Forelimb muscle (tissue), 1 donor: ENCODE measurements around the gene KIAA0513. TPM values are rescaled to one million over a fixed set of nuclear protein-coding genes. Genes with fewer than 3 reads are reported as not detected.
"Not testable (repeated sequence)": the region's sequence is repeated elsewhere in the genome, so short reads cannot be mapped to it uniquely, and the experiment has no call there.

Source experiments
- DNase-seq: peaks from one replicate; pipeline ENCODE4 v3.0.0-alpha.2; 2013; ENCODE audit warnings: low read depth
- polyA plus RNA-seq: library from polyadenylated mRNA; unstranded; fragments of 120-200 nt; gene quantifications from one replicate; pipeline ENCODE4 v1.2.1, GENCODE V29; 2013; ENCODE audit not compliant: insufficient read length

The KIAA0513 gene
- polyA plus RNA-seq, 1 donor = 2.3 TPM

GRCh38 chr16:85028685-85029407 is 1.3 kb downstream of the KIAA0513 start:
- DNase-seq = no peak

GRCh38 chr16:85029408-85029784 is 1.8 kb downstream of the KIAA0513 start:
- DNase-seq = no peak

GRCh38 chr16:85029981-85030401 is 2.4 kb downstream of the KIAA0513 start:
- DNase-seq = no peak

- DNase-seq = no peak
These were observed 3.9 kb downstream of the KIAA0513 start for GRCh38 chr16:85031451-85031850.

GRCh38 chr16:85032187-85032586 is 4.6 kb downstream of the KIAA0513 start:
- not testable (repeated sequence) for DNase-seq

GRCh38 chr16:85033171-85033570 is 5.6 kb downstream of the KIAA0513 start:
- no peak for DNase-seq

GRCh38 chr16:85034591-85035433 is 7.2 kb downstream of the KIAA0513 start:
- no peak for DNase-seq

GRCh38 chr16:85036236-85037049 is 8.8 kb downstream of the KIAA0513 start:
- no peak for DNase-seq

- DNase-seq = no peak
These were observed 9.4 kb downstream of the KIAA0513 start for GRCh38 chr16:85037050-85037410.

GRCh38 chr16:85037721-85038120 is 10.1 kb downstream of the KIAA0513 start:
- no peak for DNase-seq

GRCh38 chr16:85040685-85041084 is 13.1 kb downstream of the KIAA0513 start:
- DNase-seq = no peak

GRCh38 chr16:85041219-85042166 is 13.9 kb downstream of the KIAA0513 start:
- no peak for DNase-seq

GRCh38 chr16:85042167-85042526 is 14.6 kb downstream of the KIAA0513 start:
- no peak for DNase-seq

- no peak for DNase-seq
These were observed 15.0 kb downstream of the KIAA0513 start for GRCh38 chr16:85042606-85043005.

- DNase-seq = no peak
These were observed 17.5 kb downstream of the KIAA0513 start for GRCh38 chr16:85045077-85045476.

GRCh38 chr16:85045641-85046471 is 18.3 kb downstream of the KIAA0513 start:
- DNase-seq = no peak

GRCh38 chr16:85046472-85046916 is 18.9 kb downstream of the KIAA0513 start:
- DNase-seq = no peak

GRCh38 chr16:85046931-85047866 is 19.6 kb downstream of the KIAA0513 start:
- DNase-seq = no peak

- no peak for DNase-seq
These were observed 20.4 kb downstream of the KIAA0513 start for GRCh38 chr16:85047867-85048455.
